NT2/D1 (cell line): ENCODE results near the gene ZDHHC7.

Experiments used
- SUZ12 ChIP-seq: IDR thresholded peaks from 2 replicates; pipeline ENCODE4 v1.6.1; 2011; ENCODE audit not compliant: insufficient read length, insufficient read depth; ENCODE audit errors: extremely low read depth
- ZNF274 ChIP-seq: IDR thresholded peaks from 2 replicates; pipeline ENCODE4 v1.6.1; 2011; ENCODE audit warnings: mild to moderate bottlenecking, low read depth, low read length

- no peak for TF ChIP-seq SUZ12
- TF ChIP-seq ZNF274: no peak
These were observed 18.7 kb upstream of the ZDHHC7 start for GRCh38 chr16:85029981-85030401.
